Esophagus squamous epithelium (tissue), 5 donors: ENCODE results near the gene PLD4. TPM values are rescaled to one million over a fixed set of nuclear protein-coding genes. Genes with fewer than 3 reads are reported as not detected.

Source experiments
- DNase-seq: peaks from one replicate; lab custom pipeline; 2025; lab: John Stamatoyannopoulos, UW
- H3K27ac ChIP-seq, 4 donors: fragments of 200-600 bp; sonication (generic); one replicate each; pipeline ENCODE4 v1.5.1; 2016 to 2019; ENCODE audit warnings: mild to moderate bottlenecking in 1 of 4
- H3K27me3 ChIP-seq, 4 donors: fragments of 200-600 bp; sonication (generic); 1 replicate in 3 of 4; 2 replicates in 1 of 4; pipeline versions ENCODE4 v1.5.1 to v1.6.0; 2017 to 2021; ENCODE audit warnings: antibody characterized with exemption in 1 of 4
- H3K36me3 ChIP-seq, 3 donors: fragments of 200-600 bp; sonication (generic); one replicate each; pipeline ENCODE4 v1.5.1; 2016 to 2019
- H3K4me1 ChIP-seq, 3 donors: fragments of 200-600 bp; sonication (generic); one replicate each; pipeline ENCODE4 v1.5.1; 2017 to 2019
- H3K4me3 ChIP-seq, 4 donors: fragments of 200-600 bp; sonication (generic); 1 replicate in 3 of 4; 2 replicates in 1 of 4; pipeline ENCODE4 v1.5.1; 2016 to 2019; ENCODE audit warnings: mild to moderate bottlenecking in 2 of 4, moderate library complexity in 1 of 4
- H3K9me3 ChIP-seq, 3 donors: fragments of 200-600 bp; sonication (generic); one replicate each; pipeline ENCODE4 v1.5.1; 2016 to 2019
- POLR2A ChIP-seq, 4 donors: fragments of 450-650 bp; IDR thresholded peaks; one replicate each; pipeline ENCODE4 v1.6.1; 2017; ENCODE audit warnings: antibody characterized with exemption in 4 of 4, mild to moderate bottlenecking in 4 of 4, moderate library complexity in 3 of 4
- WGBS, 2 donors: methylation state at CpG; one replicate each; pipeline ENCODE4 v1.1.5; 2018; 5-methylcytosine and 5-hydroxymethylcytosine counted together
- intact Hi-C: fragments of 100-400 bp; cut with DNase I; formaldehyde crosslinking; loops from one replicate; pipeline ENCODE4 v1.15.0; 2022
- total RNA-seq, 4 donors: library from RNA; depleted of rRNA; stranded (reverse); fragments of >200 nt; gene quantifications; one replicate each; pipeline ENCODE4 v1.1.0, GENCODE V29; 2016
- TF ChIP-seq, protein P1 (sequence below), 6 experiments: fragments of 450-650 bp in 4 of 6; fragments of 200-600 bp in 2 of 6; sonication (generic) in 2 of 6; IDR thresholded peaks; one replicate each; pipeline ENCODE4 v1.5.1; 2016 to 2019; ENCODE audit warnings: antibody characterized with exemption in 6 of 6, mild to moderate bottlenecking in 4 of 6, moderate library complexity in 4 of 6
- donor health status: DM: yes; HTN: yes; CAD: no.

PLD4 gene, protein sequence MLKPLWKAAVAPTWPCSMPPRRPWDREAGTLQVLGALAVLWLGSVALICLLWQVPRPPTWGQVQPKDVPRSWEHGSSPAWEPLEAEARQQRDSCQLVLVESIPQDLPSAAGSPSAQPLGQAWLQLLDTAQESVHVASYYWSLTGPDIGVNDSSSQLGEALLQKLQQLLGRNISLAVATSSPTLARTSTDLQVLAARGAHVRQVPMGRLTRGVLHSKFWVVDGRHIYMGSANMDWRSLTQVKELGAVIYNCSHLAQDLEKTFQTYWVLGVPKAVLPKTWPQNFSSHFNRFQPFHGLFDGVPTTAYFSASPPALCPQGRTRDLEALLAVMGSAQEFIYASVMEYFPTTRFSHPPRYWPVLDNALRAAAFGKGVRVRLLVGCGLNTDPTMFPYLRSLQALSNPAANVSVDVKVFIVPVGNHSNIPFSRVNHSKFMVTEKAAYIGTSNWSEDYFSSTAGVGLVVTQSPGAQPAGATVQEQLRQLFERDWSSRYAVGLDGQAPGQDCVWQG
- total RNA-seq: under 1 TPM; 0.18 to 0.95 (median 0.64) TPM

DNA sequence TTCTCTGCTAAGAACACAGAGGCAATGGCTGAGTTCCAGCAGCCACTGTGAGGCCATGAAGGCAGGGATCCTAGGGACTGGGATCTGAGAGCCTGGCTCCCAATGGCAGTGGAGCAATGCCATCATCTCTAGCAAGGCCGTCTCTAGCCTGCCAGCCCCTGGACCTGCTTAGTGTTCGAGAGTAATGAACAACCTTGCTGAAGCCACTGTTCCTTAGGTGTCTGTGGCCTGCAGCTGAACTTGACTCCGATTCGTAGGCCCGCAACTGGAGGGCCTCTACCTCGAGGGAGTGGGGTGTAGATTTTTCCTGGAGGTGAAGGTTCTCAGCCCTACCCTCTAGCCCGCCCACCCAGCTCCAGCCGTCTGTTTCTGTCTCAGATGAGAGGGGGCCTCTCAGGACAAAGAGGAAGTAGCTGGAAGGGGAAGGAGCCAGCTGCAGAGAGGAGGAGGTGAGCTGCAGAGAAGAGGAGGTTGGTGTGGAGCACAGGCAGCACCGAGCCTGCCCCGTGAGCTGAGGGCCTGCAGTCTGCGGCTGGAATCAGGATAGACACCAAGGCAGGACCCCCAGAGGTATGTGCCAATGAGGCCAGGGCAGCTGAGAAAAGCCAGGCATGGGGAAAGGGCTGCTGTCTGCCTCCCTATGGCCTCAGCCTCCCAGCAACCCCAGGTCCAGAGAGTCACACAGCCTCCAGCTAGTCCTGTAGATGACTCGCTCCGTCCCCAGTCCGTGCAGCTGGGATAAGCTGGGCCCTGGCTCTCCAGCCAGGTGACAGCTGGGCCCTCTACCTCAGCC, at the start of gene PLD4:
PLD4 (plus strand) TSS at position 459 of the 793 bp plus-strand sequence. CDS start 2,262 bp downstream, outside the sequence.
- intact Hi-C loops: no loop called here
- Histone ChIP-seq H3K36me3 (no peaks in the 10 kb centered on the region), H3K4me3 (no peak within 1 kb of the TSS), H3K9me3 (no peaks in the 10 kb centered on the region), H3K27ac (no peak within 1 kb of the TSS), H3K27me3 (peaks cover 0 to 21% (median 0%) of the 10 kb centered on the region in 4 donors), H3K4me1 (peaks cover 0 to 8% (median 0%) of the 10 kb centered on the region in 3 donors)
- TF ChIP-seq, protein P1, sequence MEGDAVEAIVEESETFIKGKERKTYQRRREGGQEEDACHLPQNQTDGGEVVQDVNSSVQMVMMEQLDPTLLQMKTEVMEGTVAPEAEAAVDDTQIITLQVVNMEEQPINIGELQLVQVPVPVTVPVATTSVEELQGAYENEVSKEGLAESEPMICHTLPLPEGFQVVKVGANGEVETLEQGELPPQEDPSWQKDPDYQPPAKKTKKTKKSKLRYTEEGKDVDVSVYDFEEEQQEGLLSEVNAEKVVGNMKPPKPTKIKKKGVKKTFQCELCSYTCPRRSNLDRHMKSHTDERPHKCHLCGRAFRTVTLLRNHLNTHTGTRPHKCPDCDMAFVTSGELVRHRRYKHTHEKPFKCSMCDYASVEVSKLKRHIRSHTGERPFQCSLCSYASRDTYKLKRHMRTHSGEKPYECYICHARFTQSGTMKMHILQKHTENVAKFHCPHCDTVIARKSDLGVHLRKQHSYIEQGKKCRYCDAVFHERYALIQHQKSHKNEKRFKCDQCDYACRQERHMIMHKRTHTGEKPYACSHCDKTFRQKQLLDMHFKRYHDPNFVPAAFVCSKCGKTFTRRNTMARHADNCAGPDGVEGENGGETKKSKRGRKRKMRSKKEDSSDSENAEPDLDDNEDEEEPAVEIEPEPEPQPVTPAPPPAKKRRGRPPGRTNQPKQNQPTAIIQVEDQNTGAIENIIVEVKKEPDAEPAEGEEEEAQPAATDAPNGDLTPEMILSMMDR (IDR thresholded peaks at IDR 0.05): no peak
- no peak for TF ChIP-seq POLR2A (IDR thresholded peaks at IDR 0.05)
- WGBS, 2 donors: 69 to 70% methylated on average over 4 to 8 of the region's 14 CpGs
- no peak for DNase-seq

DNA sequence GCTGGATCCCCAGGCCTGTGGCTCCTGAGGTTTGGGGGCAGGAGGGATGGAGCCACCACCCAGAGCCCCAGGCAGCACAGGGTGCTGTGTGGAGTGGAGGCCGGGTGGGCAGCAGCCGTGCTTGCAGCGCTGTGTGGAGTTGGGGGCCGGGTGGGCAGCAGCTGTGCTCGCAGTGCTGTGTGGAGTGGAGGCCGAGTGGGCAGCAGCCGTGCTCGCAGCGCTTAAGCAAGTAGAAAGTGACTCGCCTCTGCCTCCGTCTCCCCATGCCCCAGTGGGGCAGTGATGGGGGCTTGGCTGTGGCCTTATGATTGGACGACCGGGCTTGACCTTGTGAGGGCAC, 49.3 kb upstream of the PLD4 start:
- H3K4me1 ChIP-seq: peaks cover 24 to 60% (median 30%) of the 10 kb centered on the region in 3 donors
- intact Hi-C loops: no loop called here
- H3K27ac ChIP-seq: no peak overlapping the region
- H3K4me3 ChIP-seq: no peak overlapping the region
- no peak for DNase-seq
- no peak for TF ChIP-seq POLR2A (IDR thresholded peaks at IDR 0.05)
- TF ChIP-seq, protein P1 (IDR thresholded peaks at IDR 0.05): no peak
- H3K27me3 ChIP-seq: no peaks in the 10 kb centered on the region
- no peaks in the 10 kb centered on the region for H3K9me3 ChIP-seq
- WGBS, 2 donors: 80 to 100% methylated on average over 1 of the region's 13 CpGs
- peaks cover 0 to 47% (median 0%) of the 10 kb centered on the region in 3 donors for H3K36me3 ChIP-seq

DNA sequence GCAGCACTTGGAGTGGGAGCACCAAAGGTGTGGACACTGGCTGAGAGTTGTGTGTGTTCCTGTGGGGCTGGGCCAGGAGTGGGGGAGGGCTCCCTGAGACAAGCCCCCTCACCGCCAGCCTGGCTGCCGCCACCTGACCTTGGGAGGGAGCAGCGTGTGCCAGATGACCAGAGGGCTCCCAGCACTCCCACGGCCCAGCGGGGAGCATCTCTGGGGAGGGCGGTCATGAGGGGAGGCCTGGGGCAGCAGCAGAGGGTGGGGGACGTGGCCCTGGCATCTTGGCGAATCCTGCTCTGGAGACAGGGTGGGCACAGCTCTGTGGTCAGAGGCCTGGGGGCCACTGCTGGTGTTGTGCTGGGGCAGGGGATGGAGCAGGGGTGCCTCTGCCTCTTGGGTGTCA, 48.9 kb upstream of the PLD4 start:
- Histone ChIP-seq H3K4me1 (peaks cover 24 to 56% (median 30%) of the 10 kb centered on the region in 3 donors), H3K27me3 (no peaks in the 10 kb centered on the region), H3K27ac (no peak overlapping the region), H3K9me3 (no peaks in the 10 kb centered on the region), H3K4me3 (no peak overlapping the region), H3K36me3 (peaks cover 0 to 47% (median 0%) of the 10 kb centered on the region in 3 donors)
- TF ChIP-seq, protein P1 (IDR thresholded peaks at IDR 0.05): no peak
- TF ChIP-seq POLR2A (IDR thresholded peaks at IDR 0.05): no peak
- no peak for DNase-seq
- WGBS, 2 donors: no CpG with 5 or more reads among the region's 8 CpGs
- intact Hi-C loops: no loop called here

DNA sequence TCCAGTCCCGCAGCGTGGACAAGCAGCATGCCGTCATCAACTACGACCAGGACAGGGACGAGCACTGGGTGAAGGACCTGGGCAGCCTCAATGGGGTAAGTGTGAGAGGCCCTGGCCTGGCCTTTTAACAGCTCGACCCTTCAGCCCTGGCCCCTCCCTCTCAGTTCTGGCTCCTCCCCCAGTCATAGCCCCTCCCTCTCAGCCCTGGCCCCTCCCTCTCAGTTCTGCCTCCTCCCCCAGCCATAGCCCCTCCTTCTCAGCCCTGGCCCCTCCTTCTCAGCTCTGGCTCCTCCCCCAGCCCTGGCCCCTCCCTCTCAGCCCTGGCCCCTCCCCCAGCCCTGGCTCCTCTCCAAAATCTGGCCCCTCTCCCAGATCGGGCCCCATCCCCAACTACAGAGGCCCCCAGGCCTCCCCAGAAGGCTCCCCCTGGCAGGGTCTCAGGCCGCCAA, 48.4 kb upstream of the PLD4 start:
- Histone ChIP-seq H3K36me3 (peaks cover 0 to 51% (median 0%) of the 10 kb centered on the region in 3 donors), H3K27ac (no peak overlapping the region), H3K27me3 (no peaks in the 10 kb centered on the region), H3K9me3 (no peaks in the 10 kb centered on the region), H3K4me3 (no peak overlapping the region), H3K4me1 (peaks cover 24 to 55% (median 30%) of the 10 kb centered on the region in 3 donors)
- intact Hi-C loops: no loop called here
- TF ChIP-seq, protein P1 (IDR thresholded peaks at IDR 0.05): no peak
- no peak for TF ChIP-seq POLR2A (IDR thresholded peaks at IDR 0.05)
- DNase-seq: no peak
- 90 to 94% methylated on average over 6 of the region's 8 CpGs for WGBS, 2 donors
